ENCODE results near the gene ANTKMT.

GRCh38 chr16:725041-725376, 4.1 kb downstream of the ANTKMT start:
- no peak for TF ChIP-seq CTCF (IDR thresholded peaks at IDR 0.05)
- no peak for TF ChIP-seq POLR2A (IDR thresholded peaks at IDR 0.05)
- TF ChIP-seq POLR2AphosphoS5 (IDR thresholded peaks at IDR 0.05; ENCODE audit: insufficient read depth in 1 of 2, low read depth in 1 of 2) = no peak

All from vagina (tissue), 2 donors.